ENCODE data around the gene ITGB1BP2.

Gene ITGB1BP2

GRCh38 chrX:71301195-71301924 lies at the start of gene ITGB1BP2:
TSS of gene ITGB1BP2 (plus strand) at chrX:71301750. CDS start at chrX:71301807, 57 bp downstream.
- Histone ChIP-seq H3K79me2 (ENCODE audit: insufficient read depth, low read depth) (no peaks in the 10 kb centered on the region), H3K36me3 (ENCODE audit: insufficient read depth) (peaks cover 3% of the 10 kb centered on the region; the same call in 1 of the 2 replicates), H2AFZ (ENCODE audit: low read depth) (no peak within 1 kb of the TSS), H3K4me3 (IDR thresholded peaks at IDR 0.05; ENCODE audit: insufficient read depth, low read depth, low read length) (no peak within 1 kb of the TSS), H3K9ac (no peak within 1 kb of the TSS), H3K4me1 (ENCODE audit: low read depth, poor library complexity, severe bottlenecking) (no peaks in the 10 kb centered on the region), H4K20me1 (ENCODE audit: insufficient read depth) (no peaks in the 10 kb centered on the region), H3K4me2 (no peak within 1 kb of the TSS), H3K27ac (no peak within 1 kb of the TSS), H3K27me3 (ENCODE audit: insufficient read depth, low read depth) (no peaks in the 10 kb centered on the region)
- TF ChIP-seq CTCF (conservative IDR thresholded peaks at IDR 0.05; ENCODE audit: low read depth, low read length), result no peak

- no peak overlapping the region for H3K27ac ChIP-seq
- no peak overlapping the region for H3K4me3 ChIP-seq (IDR thresholded peaks at IDR 0.05; ENCODE audit: insufficient read depth, low read depth, low read length)
- no peaks in the 10 kb centered on the region for H4K20me1 ChIP-seq (ENCODE audit: insufficient read depth)
- no peak overlapping the region for H3K9ac ChIP-seq
- no peaks in the 10 kb centered on the region for H3K27me3 ChIP-seq (ENCODE audit: insufficient read depth, low read depth)
- H2AFZ ChIP-seq (ENCODE audit: low read depth), result no peak overlapping the region
- H3K79me2 ChIP-seq (ENCODE audit: insufficient read depth, low read depth), result no peaks in the 10 kb centered on the region
- peaks cover 30% of the 10 kb centered on the region for H3K4me1 ChIP-seq (ENCODE audit: low read depth, poor library complexity, severe bottlenecking)
- peak overlapping the region; percentile 45 for H3K4me2 ChIP-seq
- no peak for TF ChIP-seq CTCF (conservative IDR thresholded peaks at IDR 0.05; ENCODE audit: low read depth, low read length)
- H3K36me3 ChIP-seq (ENCODE audit: insufficient read depth), result no peaks in the 10 kb centered on the region
These were observed 49.3 kb upstream of the ITGB1BP2 start for GRCh38 chrX:71252221-71252620.

GRCh38 chrX:71253253-71254091 lies 48.1 kb upstream of the ITGB1BP2 start:
- TF ChIP-seq CTCF (conservative IDR thresholded peaks at IDR 0.05; ENCODE audit: low read depth, low read length), result peak; percentile 46; the same call in 1 of the 2 replicates
- peak overlapping the region; percentile 68; the same call in 1 of the 2 replicates for H3K4me2 ChIP-seq
- H3K27me3 ChIP-seq (ENCODE audit: insufficient read depth, low read depth), result no peaks in the 10 kb centered on the region
- no peaks in the 10 kb centered on the region for H3K36me3 ChIP-seq (ENCODE audit: insufficient read depth)
- H3K4me3 ChIP-seq (IDR thresholded peaks at IDR 0.05; ENCODE audit: insufficient read depth, low read depth, low read length), result no peak overlapping the region
- no peak overlapping the region for H3K27ac ChIP-seq
- H3K79me2 ChIP-seq (ENCODE audit: insufficient read depth, low read depth), result no peaks in the 10 kb centered on the region
- peak overlapping the region; percentile 63 for H3K9ac ChIP-seq
- H3K4me1 ChIP-seq (ENCODE audit: low read depth, poor library complexity, severe bottlenecking), result peaks cover 30% of the 10 kb centered on the region
- no peaks in the 10 kb centered on the region for H4K20me1 ChIP-seq (ENCODE audit: insufficient read depth)
- peak overlapping the region; percentile 62 for H2AFZ ChIP-seq (ENCODE audit: low read depth)

- Histone ChIP-seq H4K20me1 (ENCODE audit: insufficient read depth) (no peaks in the 10 kb centered on the region), H2AFZ (ENCODE audit: low read depth) (peak within 1 kb of the TSS; percentile 62), H3K27ac (peak within 1 kb of the TSS; percentile 39; the same call in 1 of the 2 replicates), H3K79me2 (ENCODE audit: insufficient read depth, low read depth) (no peaks in the 10 kb centered on the region), H3K4me3 (IDR thresholded peaks at IDR 0.05; ENCODE audit: insufficient read depth, low read depth, low read length) (no peak within 1 kb of the TSS), H3K36me3 (ENCODE audit: insufficient read depth) (no peaks in the 10 kb centered on the region), H3K4me2 (peak within 1 kb of the TSS; percentile 68), H3K27me3 (ENCODE audit: insufficient read depth, low read depth) (no peaks in the 10 kb centered on the region), H3K4me1 (ENCODE audit: low read depth, poor library complexity, severe bottlenecking) (peaks cover 30% of the 10 kb centered on the region), H3K9ac (peak within 1 kb of the TSS; percentile 63)
- no peak for TF ChIP-seq CTCF (conservative IDR thresholded peaks at IDR 0.05; ENCODE audit: low read depth, low read length)
These were observed 47.2 kb upstream of the ITGB1BP2 start, which contains the start of gene ZMYM3 for GRCh38 chrX:71254092-71254963. TSS of gene ZMYM3 (minus strand) at chrX:71254140. CDS start at chrX:71253255, 885 bp downstream.
